ENCODE results near the gene CPO.
"Not testable (repeated sequence)": the region's sequence is repeated elsewhere in the genome, so short reads cannot be mapped to it uniquely, and the experiment has no call there.

Gene CPO, protein sequence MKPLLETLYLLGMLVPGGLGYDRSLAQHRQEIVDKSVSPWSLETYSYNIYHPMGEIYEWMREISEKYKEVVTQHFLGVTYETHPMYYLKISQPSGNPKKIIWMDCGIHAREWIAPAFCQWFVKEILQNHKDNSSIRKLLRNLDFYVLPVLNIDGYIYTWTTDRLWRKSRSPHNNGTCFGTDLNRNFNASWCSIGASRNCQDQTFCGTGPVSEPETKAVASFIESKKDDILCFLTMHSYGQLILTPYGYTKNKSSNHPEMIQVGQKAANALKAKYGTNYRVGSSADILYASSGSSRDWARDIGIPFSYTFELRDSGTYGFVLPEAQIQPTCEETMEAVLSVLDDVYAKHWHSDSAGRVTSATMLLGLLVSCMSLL
- 0 to 0.04 reads per million in 2 donors for total RNA-seq

DNA sequence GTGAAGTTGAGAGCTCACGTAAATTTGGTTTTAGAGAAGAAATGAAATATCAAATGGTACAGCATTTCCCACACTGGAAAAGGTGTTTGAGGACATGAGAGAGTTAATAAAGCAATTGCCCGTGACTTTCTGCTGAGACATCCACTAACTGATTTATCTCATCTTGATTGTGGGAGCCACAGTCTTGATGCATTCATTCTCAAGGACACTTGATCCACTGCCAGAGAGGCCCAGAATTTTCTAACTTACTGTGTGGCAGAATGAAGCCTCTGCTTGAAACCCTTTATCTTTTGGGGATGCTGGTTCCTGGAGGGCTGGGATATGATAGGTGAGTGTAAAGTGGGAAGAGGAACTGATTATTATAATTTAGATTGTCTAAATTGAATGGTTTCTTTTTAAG is at the start of gene CPO:
Gene CPO (plus strand): TSS at position 179 of the 400 bp plus-strand sequence. CDS start 82 bp downstream, at position 261.
- DNase-seq: no peak

DNA sequence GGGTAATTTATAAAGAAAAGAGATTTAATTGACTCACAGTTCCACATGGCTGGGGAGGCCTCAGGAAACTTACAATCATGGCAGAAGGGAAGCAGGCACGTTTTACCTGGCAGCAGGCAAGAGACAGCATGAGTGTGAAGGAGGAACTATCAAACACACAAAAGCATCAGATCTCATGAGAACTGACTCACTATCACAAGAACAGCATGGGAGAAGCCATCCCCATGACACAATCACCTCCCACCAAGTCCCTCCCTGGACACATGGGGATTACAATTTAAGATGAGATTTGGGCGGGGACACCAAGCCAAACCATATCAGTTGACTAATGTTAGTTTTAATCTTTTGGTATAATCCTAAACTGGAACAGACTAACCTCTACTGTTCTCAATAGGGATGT is 49.1 kb upstream of the CPO start:
- DNase-seq: no peak

DNA sequence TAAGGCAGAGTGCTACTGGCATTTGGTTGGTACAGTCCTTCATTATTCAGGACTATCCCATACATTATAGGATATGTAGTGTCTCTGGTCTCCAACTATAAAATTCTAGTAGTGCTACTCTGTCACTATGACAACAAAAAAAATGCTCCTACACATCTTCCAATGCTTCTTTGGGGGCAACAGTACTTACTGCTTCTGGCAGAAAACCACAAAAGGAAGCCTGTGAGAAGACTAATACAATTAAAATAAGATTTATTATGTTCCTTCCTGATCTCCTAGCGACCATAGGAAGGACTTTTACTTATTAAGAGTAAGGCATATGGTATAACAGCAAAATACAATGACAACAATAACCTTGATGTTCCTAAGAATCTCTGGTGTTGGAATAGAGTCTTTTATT is 48.4 kb upstream of the CPO start:
- no peak for DNase-seq

DNA sequence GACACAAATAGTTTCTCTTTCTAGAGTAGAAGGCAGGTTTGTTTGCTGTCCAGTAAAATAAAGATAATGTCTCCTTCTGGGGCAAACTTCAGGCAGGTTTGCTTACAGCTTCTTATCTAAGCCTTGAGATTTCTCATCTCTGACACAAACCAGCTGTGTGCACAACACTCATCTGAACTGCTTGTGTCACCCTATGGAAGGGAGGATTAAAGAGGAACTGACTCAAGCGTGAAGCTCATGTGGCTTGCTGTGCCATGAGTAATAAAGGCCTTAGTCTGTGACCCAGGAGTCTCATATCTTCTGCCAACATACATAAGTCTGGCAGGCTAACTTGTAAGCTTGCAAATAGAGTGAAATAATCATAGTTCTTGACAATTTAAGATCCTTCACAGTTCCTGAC is 24.2 kb upstream of the CPO start:
- no peak for DNase-seq

DNA sequence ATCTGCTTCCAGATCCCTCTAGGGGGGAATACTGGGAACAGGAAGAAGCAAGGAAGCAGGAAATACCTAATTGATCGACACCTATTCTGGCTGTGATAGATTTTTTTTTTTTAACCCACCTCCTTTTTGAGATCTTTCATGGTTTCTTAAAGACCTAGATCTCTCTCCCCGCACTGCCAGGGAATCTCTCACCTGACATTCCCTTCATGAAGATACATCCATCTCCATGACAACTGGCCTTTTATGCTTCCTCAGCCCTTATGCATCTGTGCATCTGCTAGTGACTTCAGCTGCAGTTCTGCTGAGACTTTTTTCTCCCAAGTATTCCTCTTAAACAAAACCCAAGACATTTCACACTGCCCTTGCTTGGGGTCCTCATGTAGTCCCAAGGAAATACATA is 21.1 kb upstream of the CPO start:
- DNase-seq: no peak

DNA sequence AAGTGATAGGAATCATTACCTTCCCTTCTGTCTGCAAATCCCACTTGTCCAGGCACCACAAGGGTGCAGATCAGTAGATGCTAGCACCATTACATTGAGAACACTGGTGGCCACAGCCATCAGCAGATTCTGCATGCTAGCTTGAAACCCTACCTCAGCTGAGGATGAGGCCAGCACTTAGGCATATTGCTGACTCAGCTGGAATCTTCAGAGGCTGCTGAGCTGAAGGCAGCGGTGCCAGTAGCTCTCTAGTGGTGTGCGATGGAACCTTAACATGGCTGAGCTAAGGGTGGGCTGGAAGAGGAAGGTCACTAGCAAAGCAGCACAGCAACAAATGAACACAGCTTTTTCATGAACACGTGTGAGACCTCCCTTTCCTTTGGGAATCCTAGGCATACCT is 19.0 kb upstream of the CPO start:
- no peak for DNase-seq

DNA sequence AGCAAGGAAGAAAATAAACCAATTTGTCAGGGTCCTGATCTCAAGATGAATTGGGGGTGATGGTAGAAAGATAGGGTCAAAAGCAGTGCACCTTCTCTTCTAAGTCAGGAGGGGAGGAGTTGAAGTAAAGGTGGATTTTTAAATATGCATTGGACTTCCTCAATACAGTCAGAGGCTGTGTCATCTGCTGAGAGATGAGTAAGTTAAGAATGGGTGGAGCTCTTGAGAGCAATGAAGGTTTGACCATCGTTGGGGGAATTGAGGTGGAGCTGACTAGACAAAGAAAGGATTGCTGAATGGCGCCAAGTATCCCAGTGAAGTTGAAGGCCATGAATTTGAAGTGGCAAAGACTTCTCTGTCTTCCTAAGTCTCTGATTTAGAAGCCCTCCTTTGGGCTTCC is 18.4 kb upstream of the CPO start:
- DNase-seq: no peak

DNA sequence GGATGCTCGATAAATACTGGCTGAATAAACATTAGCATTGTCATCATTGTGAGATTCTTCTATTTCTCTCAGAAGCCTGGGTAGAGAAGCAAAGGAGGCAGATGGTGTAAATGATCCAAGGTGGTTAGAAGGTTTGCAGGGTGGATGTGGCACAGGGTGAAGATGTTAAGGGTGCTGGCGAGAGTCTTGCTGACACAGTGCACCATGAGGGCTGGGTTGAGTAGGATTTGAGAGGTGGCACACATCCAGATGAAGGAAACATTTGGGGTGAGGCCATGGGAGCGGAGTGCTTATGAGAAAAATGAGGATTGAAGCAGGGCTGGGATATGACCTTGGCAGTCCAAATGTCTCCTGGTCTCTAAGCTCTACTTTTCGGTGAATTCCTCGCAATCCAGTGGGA is 17.8 kb upstream of the CPO start:
- DNase-seq: no peak

DNA sequence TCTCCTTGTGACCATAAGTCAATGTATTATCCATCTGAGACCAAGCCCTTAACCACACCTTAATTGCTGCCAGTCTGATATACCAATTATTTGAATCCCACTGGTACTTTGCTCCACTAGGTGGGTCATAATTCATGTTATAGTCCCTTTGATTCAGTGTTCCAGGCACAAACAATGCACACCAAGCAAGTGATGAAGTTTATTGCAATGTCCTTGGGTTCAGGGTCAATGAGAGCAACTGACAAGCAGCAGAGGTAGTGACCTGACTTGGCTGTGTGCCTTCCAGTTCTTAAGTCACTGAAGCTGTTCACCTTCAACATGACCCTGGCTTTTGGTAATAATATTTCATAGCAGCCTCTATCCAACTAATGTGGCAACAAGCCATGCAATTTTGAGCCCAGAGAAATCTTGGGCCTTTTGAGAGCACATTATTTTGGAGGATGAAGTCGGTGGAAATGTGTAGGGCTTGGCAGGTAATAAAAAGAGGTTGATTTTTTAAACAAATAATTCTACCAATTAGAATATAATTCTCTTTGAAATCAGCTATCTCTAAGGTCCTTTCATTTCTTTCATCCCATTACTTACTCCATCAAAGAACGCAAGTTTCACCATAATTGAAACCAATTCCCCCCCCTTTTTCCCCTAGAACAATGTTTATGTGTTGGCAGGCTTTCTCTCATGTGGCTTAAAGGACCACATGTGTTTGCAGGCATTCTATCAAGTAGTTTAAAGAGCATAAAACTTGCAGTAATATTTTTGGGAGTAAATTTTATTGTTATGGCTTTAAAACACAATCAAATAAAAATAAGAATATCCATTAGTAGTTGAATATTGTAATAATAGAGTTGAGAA is 3.1 kb upstream of the CPO start:
- no peak for DNase-seq

DNA sequence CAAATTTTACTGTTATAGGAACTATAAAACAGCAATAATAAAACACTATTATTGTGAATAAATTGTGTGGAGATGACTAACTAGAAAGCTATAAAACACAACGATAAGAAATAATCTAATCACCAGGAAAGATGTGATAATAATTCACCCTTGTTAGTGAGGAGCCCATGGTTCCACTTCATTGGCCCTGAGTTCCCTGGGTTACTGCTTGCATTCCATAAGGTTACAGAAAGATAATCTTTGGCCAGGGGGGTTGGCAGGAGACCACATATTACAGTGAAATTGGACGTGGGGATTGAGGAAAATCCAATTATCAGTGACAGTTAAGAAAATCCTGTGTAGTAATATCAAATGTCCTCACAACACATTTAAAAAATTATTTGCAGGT is 2.5 kb upstream of the CPO start:
- DNase-seq: no peak

DNA sequence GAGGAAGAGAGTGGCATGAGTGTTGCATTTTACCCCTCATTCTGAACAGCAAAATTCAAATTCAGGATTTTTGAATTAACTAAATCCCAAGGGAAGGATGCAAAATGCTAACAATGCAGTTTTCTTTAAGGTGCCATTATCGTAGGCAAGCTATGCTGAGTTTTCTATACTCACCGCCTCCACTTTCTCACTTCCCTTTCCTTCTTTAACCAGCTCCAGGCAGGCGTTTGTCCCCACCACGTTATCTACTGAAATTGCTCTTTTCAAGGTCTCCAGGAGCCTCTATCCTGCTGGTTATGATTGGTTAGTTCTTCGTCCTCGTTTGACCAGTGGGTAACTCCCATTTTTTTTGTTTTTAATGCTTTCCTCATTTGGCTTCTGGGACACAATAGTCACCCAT is 1.8 kb upstream of the CPO start:
- DNase-seq: no peak

DNA sequence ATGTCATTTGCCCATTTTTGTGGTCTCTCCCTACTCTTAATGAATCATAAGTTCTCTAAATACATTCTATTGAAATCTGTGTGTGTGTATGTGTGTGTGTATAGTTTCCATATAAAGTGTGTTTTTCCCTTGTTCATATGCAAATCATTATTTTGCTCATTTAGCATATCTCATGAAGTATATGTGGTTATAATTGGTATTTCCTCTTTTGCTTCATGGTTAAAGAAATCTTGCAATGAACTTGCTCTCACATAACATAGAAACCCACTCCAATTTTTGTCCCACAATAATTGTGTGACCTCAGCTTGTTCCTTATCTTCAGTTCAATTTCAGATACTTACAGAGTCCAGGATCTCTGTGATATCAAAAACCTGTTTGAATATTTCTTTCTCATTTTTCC is 1.2 kb downstream of the CPO start:
- no peak for DNase-seq

DNA sequence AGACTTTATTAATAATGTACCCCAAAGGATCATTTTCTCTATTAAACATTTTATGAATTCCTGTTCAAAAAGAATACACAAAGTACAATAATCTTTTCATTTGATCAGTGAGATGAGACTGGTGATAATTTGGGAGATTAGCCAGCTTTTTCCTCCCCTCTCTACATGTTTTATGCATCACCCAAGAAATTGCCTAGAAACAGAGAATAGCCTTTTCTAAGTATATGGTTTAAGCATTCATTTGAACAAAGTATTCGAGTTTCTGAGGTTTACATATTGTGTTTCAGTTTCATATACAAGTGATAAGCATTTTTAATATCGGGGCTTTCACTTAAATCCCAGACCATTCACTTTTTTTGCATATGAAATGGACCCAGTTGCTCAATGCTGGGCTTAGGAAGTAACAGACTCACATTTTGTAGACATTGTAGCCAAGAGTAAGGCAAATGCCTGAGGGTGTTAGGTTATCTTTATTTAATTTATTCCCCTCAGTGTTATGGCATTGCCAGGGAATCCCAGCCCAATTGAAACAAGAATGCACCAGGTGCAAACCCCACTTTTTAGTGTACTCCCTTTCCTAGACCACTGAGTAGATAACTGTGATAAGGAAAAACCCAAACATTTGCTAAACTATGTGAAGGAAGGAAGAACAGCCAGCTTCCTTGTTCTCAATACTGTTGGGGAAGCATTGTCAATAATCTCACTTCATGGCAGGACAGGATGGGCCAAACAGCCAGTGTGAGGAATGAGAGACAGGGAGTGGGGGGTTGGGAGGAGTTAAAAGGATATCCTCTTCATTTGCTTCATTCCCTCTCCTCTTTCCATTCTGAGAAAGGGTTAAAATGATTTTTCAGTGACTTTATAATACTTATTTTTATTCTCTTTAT is 3.5 kb downstream of the CPO start:
- no peak for DNase-seq

DNA sequence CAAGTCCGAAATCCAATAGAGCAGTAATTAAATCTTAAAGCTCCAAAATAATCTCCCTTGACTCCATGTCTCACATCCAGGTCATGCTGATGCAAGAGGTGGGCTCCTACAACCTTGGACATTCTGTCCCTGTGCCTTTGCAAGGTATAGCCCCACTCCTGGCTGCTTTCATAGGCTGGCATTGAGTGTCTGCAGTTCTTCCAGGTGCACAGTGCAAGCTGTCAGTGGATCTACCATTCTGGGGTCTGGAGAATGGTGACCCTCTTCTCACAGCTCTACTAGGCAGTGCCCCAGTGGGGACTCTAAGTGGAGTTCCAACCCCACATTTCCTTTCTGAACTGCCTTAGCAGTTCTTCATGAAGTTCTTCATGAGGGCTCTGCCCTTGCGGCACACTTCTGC is 14.1 kb downstream of the CPO start:
- DNase-seq: not testable (repeated sequence)

DNA sequence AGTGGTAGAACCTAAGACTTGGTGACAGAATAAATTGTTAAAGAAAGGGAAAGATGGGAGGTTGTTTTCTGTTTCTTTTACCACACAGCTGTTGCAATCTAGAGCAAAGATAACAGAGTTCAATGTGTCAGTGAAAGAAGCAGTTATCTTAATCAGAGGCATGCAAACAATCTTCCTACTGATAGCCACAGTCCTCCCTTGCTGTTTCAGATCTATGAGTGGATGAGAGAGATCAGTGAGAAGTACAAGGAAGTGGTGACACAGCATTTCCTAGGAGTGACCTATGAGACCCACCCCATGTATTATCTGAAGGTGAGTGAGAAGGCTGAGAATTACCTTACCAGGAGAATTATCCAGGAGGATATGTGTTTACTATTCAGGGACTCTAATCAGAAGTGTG is 15.9 kb downstream of the CPO start:
- DNase-seq: no peak

DNA sequence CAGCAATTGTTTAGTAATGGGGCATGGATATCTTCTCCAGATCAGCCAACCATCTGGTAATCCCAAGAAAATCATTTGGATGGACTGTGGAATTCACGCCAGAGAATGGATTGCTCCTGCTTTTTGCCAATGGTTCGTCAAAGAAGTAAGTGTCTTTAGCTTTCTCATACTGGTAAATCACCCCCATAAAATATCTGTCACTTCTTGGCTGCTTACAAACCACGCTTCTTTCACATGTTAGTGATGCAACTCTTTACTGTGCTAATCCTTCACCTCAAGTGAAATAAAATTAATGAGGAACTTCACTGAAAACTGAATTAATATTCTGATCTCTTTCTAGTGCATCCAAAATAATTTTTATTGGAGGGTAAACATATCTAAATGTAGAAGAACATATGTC is 18.9 kb downstream of the CPO start:
- no peak for DNase-seq

DNA sequence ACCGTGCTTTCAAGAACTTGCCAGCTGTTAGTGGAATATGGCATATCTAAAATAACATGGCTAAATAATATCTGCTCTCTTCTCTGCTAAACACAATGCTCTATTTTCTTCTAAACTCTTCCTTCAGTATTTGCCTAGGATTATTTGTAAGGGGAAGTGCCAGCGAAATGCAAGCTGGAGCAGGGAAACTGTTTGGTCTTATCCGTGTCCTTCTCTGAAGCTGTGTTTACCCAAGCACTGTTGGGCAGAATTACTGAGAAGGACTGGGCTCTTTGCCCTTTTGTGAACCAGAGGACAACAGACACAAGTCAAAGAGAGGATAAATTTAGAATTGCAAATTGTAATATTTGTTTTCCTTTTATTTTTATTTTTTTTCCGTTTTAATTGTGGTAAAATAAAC is 23.6 kb downstream of the CPO start:
- DNase-seq: no peak

DNA sequence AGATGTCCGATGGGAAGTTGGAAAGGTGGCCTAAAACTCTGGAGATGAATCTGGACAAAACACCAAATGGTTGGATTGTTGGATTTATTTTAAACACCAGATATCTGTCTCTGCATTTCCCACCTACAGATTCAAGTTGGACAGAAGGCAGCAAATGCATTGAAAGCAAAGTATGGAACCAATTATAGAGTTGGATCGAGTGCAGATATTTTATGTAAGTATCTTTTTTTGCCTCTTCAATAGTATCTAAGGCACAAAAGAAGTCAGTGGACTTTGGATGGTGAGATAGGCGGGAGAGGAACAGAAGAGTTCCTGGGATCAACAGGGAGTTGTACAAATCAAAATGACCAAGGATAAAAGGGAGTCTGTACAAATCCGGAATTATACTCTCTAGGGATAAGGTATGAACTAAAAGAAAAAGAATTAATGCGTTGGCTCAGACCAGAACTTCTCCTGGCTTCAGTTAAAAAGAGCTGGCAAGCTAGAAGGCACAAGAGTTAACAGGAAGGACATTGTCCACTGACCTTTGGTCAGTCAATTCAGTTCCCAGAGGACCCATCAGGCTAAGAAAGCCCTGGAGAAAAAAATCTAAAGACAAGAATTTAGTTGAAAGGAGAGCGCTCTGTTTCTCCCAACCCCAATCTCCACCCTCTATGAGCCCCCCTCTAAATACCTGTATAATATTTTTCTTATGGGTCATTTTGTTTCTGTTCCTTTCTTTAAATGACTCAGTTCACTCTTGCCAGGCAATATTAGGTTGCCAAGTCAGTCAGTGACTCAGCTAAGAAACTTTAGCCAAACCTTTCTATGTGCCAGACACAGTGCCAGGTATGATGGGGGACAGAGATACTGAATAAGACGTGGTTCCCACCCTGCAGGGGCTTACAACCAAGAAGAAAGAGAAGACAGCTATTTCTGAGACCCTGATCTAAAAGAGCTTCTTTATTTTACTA is 29.1 kb downstream of the CPO start:
- no peak for DNase-seq

DNA sequence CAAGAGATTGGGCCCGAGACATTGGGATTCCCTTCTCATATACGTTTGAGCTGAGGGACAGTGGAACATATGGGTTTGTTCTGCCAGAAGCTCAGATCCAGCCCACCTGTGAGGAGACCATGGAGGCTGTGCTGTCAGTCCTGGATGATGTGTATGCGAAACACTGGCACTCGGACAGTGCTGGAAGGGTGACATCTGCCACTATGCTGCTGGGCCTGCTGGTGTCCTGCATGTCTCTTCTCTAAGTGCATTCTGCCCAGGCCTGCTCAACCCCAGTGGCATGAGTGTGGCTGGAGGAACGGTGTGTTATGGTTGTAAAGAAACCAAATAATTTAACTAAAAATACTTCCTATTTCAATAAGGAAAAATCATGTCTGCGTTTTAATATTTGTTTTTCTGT is 29.9 kb downstream of the CPO start:
- no peak for DNase-seq

DNA sequence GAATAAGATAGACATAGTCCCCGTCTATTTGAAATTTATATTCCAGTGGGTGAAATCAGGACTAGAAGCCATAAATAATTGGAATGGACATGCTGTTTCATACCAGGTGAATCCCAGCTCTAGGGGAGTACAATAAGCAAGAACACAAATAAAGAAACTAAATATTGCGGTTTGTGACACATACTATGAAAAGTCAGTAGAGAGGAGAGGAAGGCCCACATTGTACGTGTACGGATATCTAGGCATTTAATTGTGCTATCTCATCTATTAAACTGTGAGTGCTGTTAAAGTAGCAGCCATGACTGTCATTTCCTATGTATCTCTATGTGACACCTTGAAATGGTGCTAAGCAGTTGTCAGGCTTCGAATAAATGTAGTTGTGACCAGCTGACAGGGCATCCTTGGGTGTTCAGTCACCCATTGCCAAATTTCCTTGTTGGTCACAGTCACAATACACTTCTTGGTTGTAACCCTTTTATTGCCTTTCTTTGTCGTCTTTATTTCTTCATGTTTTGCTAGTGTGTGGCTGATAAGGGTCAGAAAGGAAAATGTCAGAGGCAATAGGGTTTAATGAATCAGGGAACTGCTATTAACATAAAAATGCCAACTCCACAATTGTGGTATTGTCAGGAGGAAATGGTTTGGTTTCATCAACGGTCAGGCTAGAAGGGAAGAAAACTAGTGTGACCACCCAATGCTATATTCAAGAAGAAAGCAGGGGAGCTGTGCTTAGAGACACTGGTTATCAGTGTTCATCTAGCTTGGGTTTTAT is 31.5 kb downstream of the CPO start:
- no peak for DNase-seq

DNA sequence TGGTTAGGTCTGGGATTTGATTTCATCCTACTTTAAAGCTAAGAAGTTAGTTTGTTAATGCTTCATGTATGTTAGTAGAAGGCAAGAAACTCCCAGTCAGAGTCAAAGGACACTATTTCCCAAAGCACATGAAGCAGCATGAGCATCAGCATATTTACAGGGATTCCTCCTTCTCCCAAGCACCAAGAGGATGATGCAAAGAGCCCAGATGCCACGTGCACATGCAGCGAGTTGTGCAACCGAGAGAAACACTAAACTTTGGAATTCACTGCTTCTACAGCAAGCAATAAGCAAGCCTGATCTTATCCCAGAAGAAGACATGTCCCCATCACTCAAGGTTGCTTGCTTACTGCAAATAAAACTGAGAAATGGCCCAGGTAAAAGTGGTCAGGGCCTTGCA is 32.5 kb downstream of the CPO start:
- no peak for DNase-seq

Data from activated gamma-delta T cell (primary cell).